WI38 (cell line): Measurements from ENCODE around the gene NUP58.
A peak's percentile ranks its signal among the peaks of the same experiment; 100 is the strongest.
"Not testable (repeated sequence)": the region's sequence is repeated elsewhere in the genome, so short reads cannot be mapped to it uniquely, and the experiment has no call there.

Experiments
- H3K4me3 ChIP-seq: 2 replicates; pipeline ENCODE4 v1.5.1; 2011; ENCODE audit warnings: low read depth, mild to moderate bottlenecking, control low read depth, low read length
- TF ChIP-seq, protein P1 (sequence below): IDR thresholded peaks from 2 replicates; pipeline ENCODE4 v1.5.1; 2012; ENCODE audit warnings: low read depth, mild to moderate bottlenecking, control low read depth, low read length

The NUP58 gene

DNA sequence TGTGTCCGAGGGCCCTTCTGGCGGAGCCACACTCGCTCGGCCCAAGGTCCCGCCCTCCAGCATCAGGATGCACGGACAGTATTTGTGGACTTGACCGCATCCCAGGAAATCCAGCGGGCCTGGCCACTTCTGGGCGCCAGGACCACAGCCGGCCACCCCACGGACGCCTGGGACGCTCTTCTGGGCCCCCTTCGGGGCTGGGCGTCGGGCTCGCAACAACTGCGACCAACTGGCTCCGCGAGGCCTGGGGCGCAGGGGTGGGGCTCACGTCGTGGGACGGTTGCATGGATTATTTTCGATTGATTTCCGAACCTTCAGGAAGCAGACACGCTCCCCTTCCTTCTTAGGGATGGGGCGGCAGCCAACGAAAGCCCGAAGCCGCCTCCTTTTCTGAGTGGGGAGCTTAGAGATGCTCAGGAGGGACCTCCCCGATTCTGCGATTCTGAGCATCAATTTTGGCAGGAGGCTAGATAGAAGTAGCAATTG, 521 bp upstream of the NUP58 start:
- TF ChIP-seq, protein P1, sequence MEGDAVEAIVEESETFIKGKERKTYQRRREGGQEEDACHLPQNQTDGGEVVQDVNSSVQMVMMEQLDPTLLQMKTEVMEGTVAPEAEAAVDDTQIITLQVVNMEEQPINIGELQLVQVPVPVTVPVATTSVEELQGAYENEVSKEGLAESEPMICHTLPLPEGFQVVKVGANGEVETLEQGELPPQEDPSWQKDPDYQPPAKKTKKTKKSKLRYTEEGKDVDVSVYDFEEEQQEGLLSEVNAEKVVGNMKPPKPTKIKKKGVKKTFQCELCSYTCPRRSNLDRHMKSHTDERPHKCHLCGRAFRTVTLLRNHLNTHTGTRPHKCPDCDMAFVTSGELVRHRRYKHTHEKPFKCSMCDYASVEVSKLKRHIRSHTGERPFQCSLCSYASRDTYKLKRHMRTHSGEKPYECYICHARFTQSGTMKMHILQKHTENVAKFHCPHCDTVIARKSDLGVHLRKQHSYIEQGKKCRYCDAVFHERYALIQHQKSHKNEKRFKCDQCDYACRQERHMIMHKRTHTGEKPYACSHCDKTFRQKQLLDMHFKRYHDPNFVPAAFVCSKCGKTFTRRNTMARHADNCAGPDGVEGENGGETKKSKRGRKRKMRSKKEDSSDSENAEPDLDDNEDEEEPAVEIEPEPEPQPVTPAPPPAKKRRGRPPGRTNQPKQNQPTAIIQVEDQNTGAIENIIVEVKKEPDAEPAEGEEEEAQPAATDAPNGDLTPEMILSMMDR: no peak

DNA sequence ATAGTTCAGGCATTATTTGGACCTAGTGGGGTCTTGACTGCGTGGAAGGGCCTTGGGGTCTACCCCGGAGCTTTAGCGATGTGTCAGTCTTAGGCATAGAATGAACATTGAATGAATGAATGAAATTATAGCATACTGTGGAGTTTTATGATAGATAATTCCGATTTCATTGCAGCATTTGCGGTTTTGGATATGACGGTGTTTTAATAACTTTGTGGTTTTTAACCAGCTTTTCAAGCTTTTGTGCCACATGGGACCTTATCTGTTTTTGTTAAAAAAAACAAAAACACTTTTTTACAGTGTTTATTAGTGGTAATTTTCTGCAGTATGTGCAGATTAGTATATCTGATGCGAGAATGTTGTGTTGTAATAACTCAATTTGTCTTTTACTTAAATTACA, 696 bp downstream of the NUP58 start:
- TF ChIP-seq, protein P1: no peak
- peak overlapping the region; percentile 77 for H3K4me3 ChIP-seq

More for the DNA sequence above, 521 bp upstream of the NUP58 start:
- peak overlapping the region; percentile 77 for H3K4me3 ChIP-seq

DNA sequence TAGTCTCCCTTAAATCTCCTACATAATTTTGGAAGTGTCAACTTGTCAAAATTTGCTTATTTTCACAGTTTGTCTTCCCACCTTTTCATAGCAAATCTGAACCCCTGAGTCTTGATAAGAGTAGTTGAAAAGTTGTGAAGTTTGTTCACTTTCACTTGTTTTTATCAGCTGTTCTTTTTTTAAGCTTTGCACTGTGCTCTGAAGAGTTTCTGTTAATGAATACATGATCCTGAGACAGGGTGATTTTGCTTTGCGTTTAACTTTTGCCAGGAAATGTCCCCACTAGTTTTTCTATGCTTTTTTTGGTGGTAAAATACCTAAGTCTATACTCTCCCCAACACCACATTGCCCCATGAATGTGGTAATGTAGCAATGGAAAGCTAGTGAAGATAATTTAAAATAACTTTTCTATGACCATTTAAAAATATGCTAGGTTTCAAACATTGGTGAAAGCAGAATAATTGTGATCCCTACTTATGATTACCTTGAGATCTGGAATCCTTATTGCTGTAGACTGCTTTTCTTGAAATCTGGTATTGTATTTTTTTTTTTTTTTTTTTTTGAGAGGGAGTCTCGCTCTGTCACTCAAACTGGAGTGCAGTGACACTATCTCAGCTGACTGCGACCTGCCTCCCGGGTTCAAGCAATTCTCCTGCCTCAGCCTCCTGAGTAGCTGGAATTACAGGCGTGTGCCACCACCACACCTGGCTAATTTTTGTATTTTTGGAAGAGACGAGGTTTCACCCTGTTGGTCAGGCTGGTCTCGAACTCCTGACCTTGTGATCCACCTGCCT, 5.4 kb downstream of the NUP58 start:
- H3K4me3 ChIP-seq: no peak overlapping the region
- TF ChIP-seq, protein P1: no peak

DNA sequence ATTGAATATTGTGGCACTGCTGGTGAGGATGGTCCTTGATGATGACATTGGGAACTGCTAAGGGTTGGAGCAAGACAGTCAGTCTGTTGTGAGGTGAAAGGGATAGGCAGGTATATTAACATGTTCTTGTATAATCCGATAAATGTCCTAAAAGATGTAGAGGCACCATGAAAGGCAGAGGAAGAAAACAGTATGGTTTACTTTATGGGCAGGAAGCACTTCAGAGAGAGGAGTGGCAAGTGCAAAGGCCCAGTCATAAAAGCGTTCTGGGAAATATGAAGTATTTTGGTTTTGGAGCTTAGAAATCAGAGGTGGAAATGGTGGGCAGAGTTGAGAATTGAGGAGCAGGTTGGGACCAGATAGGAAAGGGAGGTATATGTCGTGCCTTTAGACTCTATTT, 9.5 kb downstream of the NUP58 start:
- H3K4me3 ChIP-seq: no peak overlapping the region
- TF ChIP-seq, protein P1: no peak

DNA sequence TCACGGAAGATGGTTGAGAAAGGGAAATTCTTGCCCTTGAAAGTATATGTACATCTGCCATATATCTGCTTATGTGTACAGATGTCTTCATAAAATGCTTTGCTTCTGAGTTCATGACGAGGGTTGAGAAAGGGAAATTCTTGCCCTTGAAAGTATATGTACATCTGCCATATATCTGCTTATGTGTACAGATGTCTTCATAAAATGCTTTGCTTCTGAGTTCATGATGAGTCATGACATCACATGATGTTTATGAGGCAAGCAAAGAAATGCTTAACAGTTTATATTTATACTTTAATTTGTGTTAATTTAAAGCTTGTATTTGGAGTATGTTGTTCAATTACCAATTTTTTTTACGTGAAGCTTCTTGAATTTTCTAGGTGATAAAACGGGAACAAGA, 17.5 kb downstream of the NUP58 start:
- not testable (repeated sequence) for H3K4me3 ChIP-seq

DNA sequence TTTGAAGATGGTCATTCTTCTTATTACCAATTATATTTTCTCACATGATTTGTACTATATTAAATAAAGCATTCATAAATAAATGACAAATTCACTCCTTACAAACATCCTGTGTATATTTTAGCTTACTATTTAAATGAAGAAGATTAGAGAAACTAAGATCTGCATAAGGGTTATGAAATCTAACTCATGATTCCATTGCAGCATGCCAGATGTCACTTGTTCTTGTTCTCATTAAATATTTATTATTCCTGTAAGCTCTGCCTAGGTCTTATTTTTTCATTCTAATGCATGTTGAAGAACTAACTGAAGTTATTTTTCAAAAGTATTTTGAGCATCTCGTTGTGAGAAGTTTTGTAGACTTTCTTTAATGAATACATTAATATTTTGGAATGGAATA, 18.3 kb downstream of the NUP58 start:
- TF ChIP-seq, protein P1: no peak
- H3K4me3 ChIP-seq: no peak overlapping the region

DNA sequence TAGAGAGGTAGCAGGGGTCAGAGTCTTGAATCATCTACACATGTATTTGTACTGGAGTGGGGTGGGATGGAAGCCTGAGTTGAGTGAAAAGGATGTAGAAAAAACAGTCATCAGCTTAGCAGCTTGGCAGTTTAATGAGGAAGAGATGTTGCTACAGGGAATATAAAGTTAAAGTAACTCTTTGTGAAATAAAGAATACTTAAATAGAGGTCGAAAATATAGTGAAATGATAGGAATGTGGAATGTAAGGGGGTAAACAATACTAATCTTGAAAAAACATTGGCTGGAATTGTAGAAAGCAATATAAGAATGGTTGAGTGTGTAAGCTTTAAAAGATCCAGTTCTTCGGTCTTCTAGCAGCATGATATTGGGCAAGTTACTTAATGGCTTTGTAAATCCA, 22.7 kb downstream of the NUP58 start:
- H3K4me3 ChIP-seq: no peak overlapping the region
- TF ChIP-seq, protein P1: no peak
